Measurements from ENCODE around the gene SLC13A2. TPM values are rescaled to one million over a fixed set of nuclear protein-coding genes. Genes with fewer than 3 reads are reported as not detected.

The SLC13A2 gene
- total RNA-seq, 1 experiment from 2014 or later = not detected

DNA sequence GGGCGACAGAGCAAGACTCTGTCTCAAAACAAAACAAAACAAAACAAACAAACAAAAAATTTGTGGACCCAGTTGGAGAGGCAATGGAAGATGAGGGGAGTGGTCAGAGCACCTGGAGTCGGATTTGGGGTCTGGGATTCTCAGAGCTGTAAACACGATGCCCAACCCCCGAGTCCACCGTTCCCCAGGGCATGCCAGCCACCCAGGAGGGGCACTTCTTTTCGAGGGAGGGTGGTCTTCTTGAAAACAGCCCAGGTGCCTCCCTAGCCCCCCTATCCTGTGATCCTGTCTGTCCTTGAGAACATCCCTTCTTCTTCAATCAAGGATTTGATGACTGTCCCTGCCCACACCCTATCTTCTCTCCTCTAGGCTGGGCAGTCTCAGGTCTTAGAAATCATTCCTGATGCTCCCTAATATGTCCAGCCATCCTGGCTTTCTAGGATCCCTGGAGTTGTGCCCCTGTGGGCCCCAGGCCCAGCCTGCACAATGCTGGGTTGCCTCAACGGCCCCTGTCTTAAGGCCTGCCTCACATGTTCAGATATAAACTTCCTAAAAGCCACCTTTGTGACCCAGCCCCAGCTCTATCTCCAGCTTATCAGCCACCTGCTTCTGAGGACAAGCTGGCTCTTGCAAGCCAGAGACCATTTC, 3.1 kb upstream of the SLC13A2 start:
- Histone ChIP-seq H3K23ac (ENCODE audit: insufficient read length, low read depth, low read length) (no peak overlapping the region), H2AK5ac (ENCODE audit: insufficient read length, low read length) (no peak overlapping the region), H2BK15ac (ENCODE audit: low read depth, low read length) (no peak overlapping the region), H3K23me2 (ENCODE audit: insufficient read length, low read depth, low read length, poor library complexity, severe bottlenecking) (no peaks in the 10 kb centered on the region), H2BK20ac (ENCODE audit: low read depth, low read length, poor library complexity, severe bottlenecking) (no peak overlapping the region), H3K14ac (ENCODE audit: insufficient read depth, low read length) (no peak overlapping the region), H2BK5ac (ENCODE audit: insufficient read length, low read length) (no peak overlapping the region), H3K27me3 (ENCODE audit: insufficient read depth, low read length) (no peaks in the 10 kb centered on the region; the same call in 1 of the 2 replicates), H3K9me3 (ENCODE audit: control insufficient read depth, low read depth, low read length) (no peaks in the 10 kb centered on the region), H3K79me1 (ENCODE audit: insufficient read depth, low read depth, low read length, poor library complexity, severe bottlenecking) (no peaks in the 10 kb centered on the region), H4K5ac (ENCODE audit: insufficient read length, low read depth, low read length) (no peak overlapping the region), H4K20me1 (ENCODE audit: control insufficient read depth, insufficient read depth, insufficient read length) (no peaks in the 10 kb centered on the region), H3K4me2 (ENCODE audit: insufficient read depth, insufficient read length, low read length) (no peak overlapping the region), H3K9ac (ENCODE audit: extremely low read depth, insufficient read length, low read length) (no peak overlapping the region), H3K4me1 (ENCODE audit: insufficient read depth, low read length) (no peaks in the 10 kb centered on the region; the same call in 1 of the 2 replicates), H3K27ac (ENCODE audit: insufficient read length, low read depth, low read length) (no peak overlapping the region), H2AFZ (ENCODE audit: low read length) (no peak overlapping the region), H3K4ac (ENCODE audit: low read depth, low read length) (no peak overlapping the region), H4K91ac (ENCODE audit: insufficient read length, low read depth, low read length) (no peak overlapping the region), H3T11ph (ENCODE audit: low read length) (no peak overlapping the region), H3K56ac (ENCODE audit: insufficient read length, low read depth, low read length) (no peak overlapping the region), H2BK12ac (ENCODE audit: insufficient read length, low read depth, low read length) (no peak overlapping the region), H4K8ac (replicated peaks; ENCODE audit: insufficient read length, low read depth, low read length) (no peak overlapping the region), H3K18ac (ENCODE audit: insufficient read length, low read depth, low read length) (no peak overlapping the region), H3K79me2 (ENCODE audit: insufficient read depth, low read length) (no peaks in the 10 kb centered on the region), H2BK120ac (ENCODE audit: low read depth, low read length, poor library complexity, severe bottlenecking) (no peak overlapping the region)
- Mint-ChIP-seq H3K9me3 (no peaks in the 10 kb centered on the region), H3K27me3 (ENCODE audit: low read depth) (peaks cover 29% of the 10 kb centered on the region), H3K27ac (no peak overlapping the region), H3K4me1 (peaks cover 7 to 24% of the 10 kb centered on the region in 2 experiments), H3K36me3 (ENCODE audit: insufficient read depth in 1 of 3, low read depth in 3 of 3) (no peaks in the 10 kb centered on the region), H3K4me3 (no peak overlapping the region)
- no CpG with 5 or more reads among the region's 7 CpGs for WGBS (ENCODE audit: extremely low coverage, insufficient read length, low lambda C conversion rate)
- TF ChIP-seq, protein P1, sequence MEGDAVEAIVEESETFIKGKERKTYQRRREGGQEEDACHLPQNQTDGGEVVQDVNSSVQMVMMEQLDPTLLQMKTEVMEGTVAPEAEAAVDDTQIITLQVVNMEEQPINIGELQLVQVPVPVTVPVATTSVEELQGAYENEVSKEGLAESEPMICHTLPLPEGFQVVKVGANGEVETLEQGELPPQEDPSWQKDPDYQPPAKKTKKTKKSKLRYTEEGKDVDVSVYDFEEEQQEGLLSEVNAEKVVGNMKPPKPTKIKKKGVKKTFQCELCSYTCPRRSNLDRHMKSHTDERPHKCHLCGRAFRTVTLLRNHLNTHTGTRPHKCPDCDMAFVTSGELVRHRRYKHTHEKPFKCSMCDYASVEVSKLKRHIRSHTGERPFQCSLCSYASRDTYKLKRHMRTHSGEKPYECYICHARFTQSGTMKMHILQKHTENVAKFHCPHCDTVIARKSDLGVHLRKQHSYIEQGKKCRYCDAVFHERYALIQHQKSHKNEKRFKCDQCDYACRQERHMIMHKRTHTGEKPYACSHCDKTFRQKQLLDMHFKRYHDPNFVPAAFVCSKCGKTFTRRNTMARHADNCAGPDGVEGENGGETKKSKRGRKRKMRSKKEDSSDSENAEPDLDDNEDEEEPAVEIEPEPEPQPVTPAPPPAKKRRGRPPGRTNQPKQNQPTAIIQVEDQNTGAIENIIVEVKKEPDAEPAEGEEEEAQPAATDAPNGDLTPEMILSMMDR (conservative IDR thresholded peaks at IDR 0.05) = no peak
- no peak for DNase-seq
